ENCODE data around the gene LGALS7B.
"Not testable (repeated sequence)": the region's sequence is repeated elsewhere in the genome, so short reads cannot be mapped to it uniquely, and the experiment has no call there.

Gene LGALS7B

GRCh38 chr19:38801359-38802095 is 12.5 kb downstream of the LGALS7B start:
- Histone ChIP-seq H3K36me3 (ENCODE audit: control insufficient read depth, low read depth, low read length) (no peaks in the 10 kb centered on the region), H3K4me3 (ENCODE audit: low read length) (no peak overlapping the region), H3K4me1 (ENCODE audit: control insufficient read depth, low read depth, low read length) (no peaks in the 10 kb centered on the region), H3K9me3 (ENCODE audit: control insufficient read depth, low read depth, low read length) (no peaks in the 10 kb centered on the region), H3K9ac (ENCODE audit: low read length) (no peak overlapping the region), H3K27me3 (ENCODE audit: control insufficient read depth, insufficient read depth, low read length) (no peaks in the 10 kb centered on the region), H3K27ac (ENCODE audit: low read length) (no peak overlapping the region)

DNA sequence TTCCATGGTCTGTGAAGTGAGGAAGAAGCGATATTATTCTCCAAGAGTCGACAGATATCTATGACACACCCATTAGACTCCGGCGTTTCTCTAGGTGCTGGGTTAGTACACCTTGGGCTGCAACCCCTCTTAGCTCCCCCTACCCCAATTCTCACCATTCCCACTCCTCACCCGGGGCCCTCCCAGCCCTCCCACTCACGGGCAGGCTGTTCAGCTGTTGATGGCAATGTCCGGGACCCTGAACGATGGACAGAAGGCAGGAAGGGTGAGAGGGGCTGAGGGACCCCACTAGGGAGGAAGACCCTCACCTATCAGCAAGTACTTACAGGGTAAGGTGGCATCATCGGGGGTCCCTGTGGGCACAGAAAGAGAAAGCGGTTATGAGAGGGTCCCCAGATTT is 14.5 kb downstream of the LGALS7B start:
- H3K27me3 ChIP-seq (ENCODE audit: control insufficient read depth, insufficient read depth, low read length), result no peaks in the 10 kb centered on the region
- no peaks in the 10 kb centered on the region for H3K4me1 ChIP-seq (ENCODE audit: control insufficient read depth, low read depth, low read length)
- H3K27ac ChIP-seq (ENCODE audit: low read length), result no peak overlapping the region
- H3K9ac ChIP-seq (ENCODE audit: low read length), result no peak overlapping the region
- H3K36me3 ChIP-seq (ENCODE audit: control insufficient read depth, low read depth, low read length), result no peaks in the 10 kb centered on the region
- no peaks in the 10 kb centered on the region for H3K9me3 ChIP-seq (ENCODE audit: control insufficient read depth, low read depth, low read length)
- H3K4me3 ChIP-seq (ENCODE audit: low read length), result no peak overlapping the region

DNA sequence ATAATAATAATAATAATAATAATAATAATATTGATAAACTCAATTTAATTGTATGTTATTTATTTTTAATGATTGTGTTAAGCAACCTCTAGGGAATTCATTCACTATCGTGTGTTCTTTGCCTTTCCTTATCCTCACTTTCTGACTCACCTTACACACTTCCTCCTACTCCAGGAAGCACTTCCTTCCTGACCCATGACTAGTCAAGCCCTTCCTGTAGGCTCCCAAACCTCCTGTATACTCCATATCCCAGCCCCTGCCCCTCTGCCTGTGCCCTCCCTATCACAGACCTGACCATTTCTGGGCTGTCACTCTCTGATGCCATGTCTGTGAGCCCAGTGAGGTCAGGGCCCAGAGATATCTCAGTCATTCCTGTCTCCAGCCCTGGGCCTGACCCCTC is 16.2 kb downstream of the LGALS7B start:
- no peak overlapping the region for H3K27ac ChIP-seq (ENCODE audit: low read length)
- no peaks in the 10 kb centered on the region for H3K36me3 ChIP-seq (ENCODE audit: control insufficient read depth, low read depth, low read length)
- H3K27me3 ChIP-seq (ENCODE audit: control insufficient read depth, insufficient read depth, low read length), result no peaks in the 10 kb centered on the region
- no peaks in the 10 kb centered on the region for H3K9me3 ChIP-seq (ENCODE audit: control insufficient read depth, low read depth, low read length)
- no peaks in the 10 kb centered on the region for H3K4me1 ChIP-seq (ENCODE audit: control insufficient read depth, low read depth, low read length)
- H3K4me3 ChIP-seq (ENCODE audit: low read length), result no peak overlapping the region
- no peak overlapping the region for H3K9ac ChIP-seq (ENCODE audit: low read length)

DNA sequence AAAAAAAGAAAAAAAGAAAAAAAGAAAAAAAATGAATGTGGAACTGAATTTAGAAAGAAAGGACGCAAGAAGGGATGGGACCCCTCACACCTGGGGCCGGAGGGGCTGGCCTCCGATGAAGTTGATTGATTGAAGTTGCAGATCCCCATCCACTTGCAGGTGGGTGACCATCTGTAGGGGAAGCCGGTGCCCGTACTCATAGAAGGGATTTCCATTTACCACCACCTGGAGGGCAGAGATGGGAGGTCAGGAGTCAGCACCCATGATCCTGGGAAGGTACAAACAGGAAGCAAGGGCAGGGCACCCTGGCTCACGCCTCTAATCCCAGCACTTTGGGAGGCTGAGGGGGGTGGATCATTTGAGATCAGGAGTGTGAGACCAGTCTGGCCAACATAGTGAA is 17.4 kb downstream of the LGALS7B start:
- Histone ChIP-seq H3K27ac (ENCODE audit: low read length) (no peak overlapping the region), H3K36me3 (ENCODE audit: control insufficient read depth, low read depth, low read length) (no peaks in the 10 kb centered on the region), H3K4me1 (ENCODE audit: control insufficient read depth, low read depth, low read length) (no peaks in the 10 kb centered on the region), H3K27me3 (ENCODE audit: control insufficient read depth, insufficient read depth, low read length) (no peaks in the 10 kb centered on the region), H3K4me3 (ENCODE audit: low read length) (no peak overlapping the region), H3K9ac (ENCODE audit: low read length) (no peak overlapping the region), H3K9me3 (ENCODE audit: control insufficient read depth, low read depth, low read length) (no peaks in the 10 kb centered on the region)

GRCh38 chr19:38807374-38808098 is 18.5 kb downstream of the LGALS7B start:
- not testable (repeated sequence) for H3K4me1 ChIP-seq (ENCODE audit: control insufficient read depth, low read depth, low read length); H3K36me3 ChIP-seq (ENCODE audit: control insufficient read depth, low read depth, low read length); H3K9ac ChIP-seq (ENCODE audit: low read length); H3K27ac ChIP-seq (ENCODE audit: low read length); H3K27me3 ChIP-seq (ENCODE audit: control insufficient read depth, insufficient read depth, low read length); H3K9me3 ChIP-seq (ENCODE audit: control insufficient read depth, low read depth, low read length); H3K4me3 ChIP-seq (ENCODE audit: low read length)

DNA sequence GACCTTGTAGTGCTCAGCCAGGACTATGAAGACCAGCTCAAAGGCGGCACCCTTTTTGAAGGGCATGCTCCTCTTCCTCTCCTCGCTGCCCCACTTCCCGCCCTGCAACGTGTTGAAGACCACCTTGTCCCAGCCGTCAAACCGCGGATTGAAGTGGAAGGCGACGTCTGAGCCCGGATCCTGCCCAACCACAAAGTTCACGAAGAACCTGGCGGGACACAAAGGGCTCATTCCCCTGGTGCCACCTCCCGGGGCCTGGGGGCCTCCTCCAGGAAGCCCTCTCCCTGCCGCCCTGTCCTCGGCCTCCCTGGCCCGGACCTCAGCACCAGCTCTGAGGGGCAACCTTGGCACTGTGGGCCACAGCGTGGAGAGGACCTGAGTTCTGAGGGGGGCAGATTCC is 19.7 kb downstream of the LGALS7B start:
- H3K4me3 ChIP-seq (ENCODE audit: low read length), result no peak overlapping the region
- H3K9me3 ChIP-seq (ENCODE audit: control insufficient read depth, low read depth, low read length), result no peaks in the 10 kb centered on the region
- no peak overlapping the region for H3K9ac ChIP-seq (ENCODE audit: low read length)
- no peaks in the 10 kb centered on the region for H3K27me3 ChIP-seq (ENCODE audit: control insufficient read depth, insufficient read depth, low read length)
- no peak overlapping the region for H3K27ac ChIP-seq (ENCODE audit: low read length)
- H3K36me3 ChIP-seq (ENCODE audit: control insufficient read depth, low read depth, low read length), result no peaks in the 10 kb centered on the region
- no peaks in the 10 kb centered on the region for H3K4me1 ChIP-seq (ENCODE audit: control insufficient read depth, low read depth, low read length)

- Histone ChIP-seq H3K27me3 (ENCODE audit: control insufficient read depth, insufficient read depth, low read length) (no peaks in the 10 kb centered on the region), H3K9me3 (ENCODE audit: control insufficient read depth, low read depth, low read length) (no peaks in the 10 kb centered on the region), H3K27ac (ENCODE audit: low read length) (no peak overlapping the region), H3K4me1 (ENCODE audit: control insufficient read depth, low read depth, low read length) (no peaks in the 10 kb centered on the region), H3K4me3 (ENCODE audit: low read length) (no peak overlapping the region), H3K36me3 (ENCODE audit: control insufficient read depth, low read depth, low read length) (no peaks in the 10 kb centered on the region), H3K9ac (ENCODE audit: low read length) (no peak overlapping the region)
Measured at GRCh38 chr19:38809592-38810252, 20.7 kb downstream of the LGALS7B start.

DNA sequence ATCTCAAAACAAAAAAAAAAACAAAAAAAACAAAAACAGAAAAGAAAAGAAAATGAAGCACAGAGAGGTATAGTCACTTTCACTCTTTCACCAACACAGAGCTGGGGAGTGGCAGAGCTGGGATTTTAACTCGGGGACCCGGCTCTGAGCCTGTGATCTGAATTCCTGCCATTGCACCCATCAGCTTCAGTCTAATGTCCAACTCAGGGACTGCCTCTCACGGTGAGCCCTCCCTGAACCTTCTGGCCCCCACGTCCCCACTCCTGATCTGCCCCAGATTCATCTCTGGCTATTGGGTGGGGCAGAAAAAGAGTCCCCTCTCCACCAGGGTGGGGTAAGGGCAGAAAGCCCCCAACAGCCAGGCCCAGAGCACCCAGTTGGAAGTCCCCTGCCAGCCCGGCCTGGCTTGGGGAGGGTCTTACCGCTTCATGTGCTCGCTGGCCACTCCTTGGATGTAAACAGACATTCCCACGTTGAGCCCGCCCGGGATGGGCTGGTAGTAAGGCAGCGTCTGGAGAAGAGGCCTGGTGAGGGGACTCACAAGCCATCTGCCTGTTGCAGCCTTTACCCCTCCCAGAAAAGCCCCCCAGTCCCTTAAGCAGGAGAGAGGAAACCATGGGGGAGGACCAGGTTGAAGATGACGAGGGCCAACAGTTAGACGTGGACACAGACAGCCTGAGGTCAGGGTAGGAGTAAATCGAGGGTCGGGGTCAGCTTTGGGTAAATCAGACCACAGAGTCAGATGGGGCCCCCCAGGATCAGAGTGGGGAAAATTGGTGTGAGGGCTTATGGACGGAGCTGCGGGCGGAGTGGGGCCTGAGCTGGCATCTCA is 23.2 kb downstream of the LGALS7B start:
- H3K4me3 ChIP-seq (ENCODE audit: low read length), result no peak overlapping the region
- H3K36me3 ChIP-seq (ENCODE audit: control insufficient read depth, low read depth, low read length), result peaks cover 15% of the 10 kb centered on the region
- H3K9me3 ChIP-seq (ENCODE audit: control insufficient read depth, low read depth, low read length), result no peaks in the 10 kb centered on the region
- H3K27me3 ChIP-seq (ENCODE audit: control insufficient read depth, insufficient read depth, low read length), result no peaks in the 10 kb centered on the region
- no peak overlapping the region for H3K27ac ChIP-seq (ENCODE audit: low read length)
- no peaks in the 10 kb centered on the region for H3K4me1 ChIP-seq (ENCODE audit: control insufficient read depth, low read depth, low read length)
- H3K9ac ChIP-seq (ENCODE audit: low read length), result no peak overlapping the region

GRCh38 chr19:38812841-38813320 is 23.9 kb downstream of the LGALS7B start, which contains the start of gene LGALS4:
Gene LGALS4 (minus strand): TSS chr19:38812945. CDS start chr19:38812886, 59 bp downstream.
- Histone ChIP-seq H3K9ac (ENCODE audit: low read length) (no peak within 1 kb of the TSS), H3K27me3 (ENCODE audit: control insufficient read depth, insufficient read depth, low read length) (no peaks in the 10 kb centered on the region), H3K4me1 (ENCODE audit: control insufficient read depth, low read depth, low read length) (no peaks in the 10 kb centered on the region), H3K36me3 (ENCODE audit: control insufficient read depth, low read depth, low read length) (peaks cover 15% of the 10 kb centered on the region), H3K9me3 (ENCODE audit: control insufficient read depth, low read depth, low read length) (no peaks in the 10 kb centered on the region), H3K4me3 (ENCODE audit: low read length) (no peak within 1 kb of the TSS), H3K27ac (ENCODE audit: low read length) (no peak within 1 kb of the TSS)

DNA sequence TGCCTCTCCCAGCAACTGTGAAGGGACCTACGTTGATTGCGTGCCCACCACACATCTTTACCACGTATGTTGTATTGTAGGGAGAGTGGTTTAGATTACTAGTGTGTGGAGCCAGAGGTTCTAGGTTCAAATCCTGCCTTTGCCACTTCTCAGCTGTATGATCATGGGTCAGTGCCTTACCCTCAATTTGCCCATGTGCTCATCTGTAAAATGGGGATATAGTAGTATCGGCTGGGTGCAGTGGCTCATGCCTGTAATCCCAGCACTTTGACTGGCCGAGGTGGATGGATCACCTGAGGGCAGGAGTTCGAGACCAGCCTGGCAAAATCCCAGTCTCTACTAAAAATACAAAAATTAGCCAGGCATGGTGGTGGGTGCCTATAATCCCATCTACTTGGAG is 24.3 kb downstream of the LGALS7B start:
- Histone ChIP-seq H3K4me3 (ENCODE audit: low read length) (no peak overlapping the region), H3K9ac (ENCODE audit: low read length) (no peak overlapping the region), H3K27ac (ENCODE audit: low read length) (no peak overlapping the region), H3K9me3 (ENCODE audit: control insufficient read depth, low read depth, low read length) (no peaks in the 10 kb centered on the region), H3K4me1 (ENCODE audit: control insufficient read depth, low read depth, low read length) (no peaks in the 10 kb centered on the region), H3K27me3 (ENCODE audit: control insufficient read depth, insufficient read depth, low read length) (no peaks in the 10 kb centered on the region), H3K36me3 (ENCODE audit: control insufficient read depth, low read depth, low read length) (peaks cover 15% of the 10 kb centered on the region)

DNA sequence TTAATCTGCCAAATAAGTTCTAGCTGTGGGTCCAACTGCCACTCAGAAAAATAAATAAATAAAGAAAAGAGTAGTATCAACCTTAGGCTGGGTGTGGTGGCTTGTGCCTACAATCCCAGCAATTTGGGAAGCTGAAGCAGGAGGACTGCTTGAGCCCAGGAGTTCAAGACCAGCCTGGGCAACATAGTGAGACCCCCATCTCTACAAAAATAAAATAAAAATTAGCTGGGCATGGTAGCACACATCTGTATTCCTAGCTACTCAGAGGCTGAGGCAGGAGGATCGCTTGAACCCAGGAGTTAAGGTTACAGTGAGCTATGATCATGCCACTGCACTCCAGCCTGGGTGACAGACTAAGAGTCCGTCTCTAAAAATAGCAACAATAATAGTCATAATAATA is 24.9 kb downstream of the LGALS7B start:
- not testable (repeated sequence) for H3K9me3 ChIP-seq (ENCODE audit: control insufficient read depth, low read depth, low read length); H3K4me3 ChIP-seq (ENCODE audit: low read length); H3K9ac ChIP-seq (ENCODE audit: low read length); H3K27me3 ChIP-seq (ENCODE audit: control insufficient read depth, insufficient read depth, low read length); H3K27ac ChIP-seq (ENCODE audit: low read length); H3K4me1 ChIP-seq (ENCODE audit: control insufficient read depth, low read depth, low read length)
- peaks cover 15% of the 10 kb centered on the region for H3K36me3 ChIP-seq (ENCODE audit: control insufficient read depth, low read depth, low read length)

All from iPS-18a (cell line).